GM13977 (cell line): ENCODE data around the gene GPX7.

ENCODE experiments used
- DNase-seq: peaks from one replicate; pipeline ENCODE4 v3.0.0; 2012; ENCODE audit warnings: low spot score
- in situ Hi-C: fragments of 300-500 bp; cut with MboI; formaldehyde crosslinking; loops from one replicate; pipeline ENCODE4 v1.12.0; 2022; ENCODE audit warnings: low sequenced_read_pairs, low pct_unique_long_range_greater_than_20kb, mixed read lengths, inconsistent platforms; ENCODE audit not compliant: unreplicated experiment
- TF ChIP-seq, protein P1 (sequence below): IDR thresholded peaks from 2 replicates; pipeline ENCODE4 v1.5.1; 2012; ENCODE audit warnings: mild to moderate bottlenecking, control low read depth; ENCODE audit not compliant: insufficient read depth; ENCODE audit errors: extremely low read depth, missing control alignments

GPX7 gene

DNA sequence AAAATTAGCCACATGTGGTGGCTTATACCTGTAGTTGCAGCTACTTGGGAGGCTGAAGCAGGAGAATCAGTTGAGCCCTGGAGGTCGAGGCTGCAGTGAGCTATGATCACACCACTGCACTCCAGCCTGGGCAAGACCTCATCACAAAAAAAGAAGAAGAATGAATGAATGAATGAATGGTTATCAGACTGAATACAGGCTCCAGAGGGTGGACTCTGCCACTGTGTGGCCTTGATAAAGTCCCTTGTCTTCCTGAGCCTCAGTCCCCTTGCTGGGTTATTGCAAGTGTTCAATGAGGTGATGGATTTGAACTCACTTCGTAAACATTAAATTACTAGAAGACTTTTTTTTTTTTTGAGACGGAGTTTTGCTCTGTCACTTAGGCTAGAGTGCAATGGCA lies 55.5 kb downstream of the GPX7 start:
- TF ChIP-seq, protein P1, sequence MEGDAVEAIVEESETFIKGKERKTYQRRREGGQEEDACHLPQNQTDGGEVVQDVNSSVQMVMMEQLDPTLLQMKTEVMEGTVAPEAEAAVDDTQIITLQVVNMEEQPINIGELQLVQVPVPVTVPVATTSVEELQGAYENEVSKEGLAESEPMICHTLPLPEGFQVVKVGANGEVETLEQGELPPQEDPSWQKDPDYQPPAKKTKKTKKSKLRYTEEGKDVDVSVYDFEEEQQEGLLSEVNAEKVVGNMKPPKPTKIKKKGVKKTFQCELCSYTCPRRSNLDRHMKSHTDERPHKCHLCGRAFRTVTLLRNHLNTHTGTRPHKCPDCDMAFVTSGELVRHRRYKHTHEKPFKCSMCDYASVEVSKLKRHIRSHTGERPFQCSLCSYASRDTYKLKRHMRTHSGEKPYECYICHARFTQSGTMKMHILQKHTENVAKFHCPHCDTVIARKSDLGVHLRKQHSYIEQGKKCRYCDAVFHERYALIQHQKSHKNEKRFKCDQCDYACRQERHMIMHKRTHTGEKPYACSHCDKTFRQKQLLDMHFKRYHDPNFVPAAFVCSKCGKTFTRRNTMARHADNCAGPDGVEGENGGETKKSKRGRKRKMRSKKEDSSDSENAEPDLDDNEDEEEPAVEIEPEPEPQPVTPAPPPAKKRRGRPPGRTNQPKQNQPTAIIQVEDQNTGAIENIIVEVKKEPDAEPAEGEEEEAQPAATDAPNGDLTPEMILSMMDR = no peak
- in situ Hi-C loops = no loop called here
- DNase-seq = no peak
